Gastroesophageal sphincter (tissue), 3 donors: ENCODE measurements around the gene TTN.

Experiments
- POLR2A ChIP-seq, 2 donors: fragments of 450-650 bp; IDR thresholded peaks; one replicate each; pipeline ENCODE4 v1.6.1; 2017; ENCODE audit warnings: antibody characterized with exemption in 2 of 2, mild to moderate bottlenecking in 2 of 2, moderate library complexity in 1 of 2
- TF ChIP-seq, protein P1 (sequence below), 4 experiments: fragments of 200-600 bp in 2 of 4; fragments of 450-650 bp in 2 of 4; sonication (generic) in 1 of 4; IDR thresholded peaks; one replicate each; pipeline ENCODE4 v1.5.1; 2017 to 2019; ENCODE audit warnings: antibody characterized with exemption in 4 of 4, mild to moderate bottlenecking in 2 of 4, moderate library complexity in 2 of 4

GRCh38 chr2:178692845-178693244 lies 114.4 kb downstream of the TTN start:
- TF ChIP-seq, protein P1, sequence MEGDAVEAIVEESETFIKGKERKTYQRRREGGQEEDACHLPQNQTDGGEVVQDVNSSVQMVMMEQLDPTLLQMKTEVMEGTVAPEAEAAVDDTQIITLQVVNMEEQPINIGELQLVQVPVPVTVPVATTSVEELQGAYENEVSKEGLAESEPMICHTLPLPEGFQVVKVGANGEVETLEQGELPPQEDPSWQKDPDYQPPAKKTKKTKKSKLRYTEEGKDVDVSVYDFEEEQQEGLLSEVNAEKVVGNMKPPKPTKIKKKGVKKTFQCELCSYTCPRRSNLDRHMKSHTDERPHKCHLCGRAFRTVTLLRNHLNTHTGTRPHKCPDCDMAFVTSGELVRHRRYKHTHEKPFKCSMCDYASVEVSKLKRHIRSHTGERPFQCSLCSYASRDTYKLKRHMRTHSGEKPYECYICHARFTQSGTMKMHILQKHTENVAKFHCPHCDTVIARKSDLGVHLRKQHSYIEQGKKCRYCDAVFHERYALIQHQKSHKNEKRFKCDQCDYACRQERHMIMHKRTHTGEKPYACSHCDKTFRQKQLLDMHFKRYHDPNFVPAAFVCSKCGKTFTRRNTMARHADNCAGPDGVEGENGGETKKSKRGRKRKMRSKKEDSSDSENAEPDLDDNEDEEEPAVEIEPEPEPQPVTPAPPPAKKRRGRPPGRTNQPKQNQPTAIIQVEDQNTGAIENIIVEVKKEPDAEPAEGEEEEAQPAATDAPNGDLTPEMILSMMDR (IDR thresholded peaks at IDR 0.05): no peak
- no peak for TF ChIP-seq POLR2A (IDR thresholded peaks at IDR 0.05)
